Adrenal gland (tissue), 12 donors: ENCODE data around the gene NXNL1. TPM values are rescaled to one million over a fixed set of nuclear protein-coding genes. Genes with fewer than 3 reads are reported as not detected.

ENCODE experiments used
- DNase-seq, 7 donors: peaks; one replicate each; pipeline ENCODE4 v3.0.0-alpha.2; 2019 to 2020
- H3K27ac ChIP-seq, 5 donors: fragments of 200-600 bp; sonication (generic) in 4 of 5; 1 replicate in 3 of 5; 2 replicates in 2 of 5; pipeline versions ENCODE4 v1.5.1 to v1.8.0; 2016 to 2020; ENCODE audit warnings: mild to moderate bottlenecking in 1 of 5
- H3K27me3 ChIP-seq: fragments of 200-600 bp; 2 replicates; pipeline ENCODE4 v1.8.0; 2021
- H3K36me3 ChIP-seq, 2 donors: fragments of 200-600 bp; replicated peaks in 1 of 2; 1 replicate in 1 of 2; 2 replicates in 1 of 2; pipeline versions ENCODE4 v1.5.1 to v1.8.0; 2018 to 2022
- H3K4me1 ChIP-seq, 2 donors: fragments of 200-600 bp; replicated peaks in 1 of 2; 1 replicate in 1 of 2; 2 replicates in 1 of 2; pipeline versions ENCODE4 v1.5.1 to v1.8.0; 2018 to 2021
- H3K4me3 ChIP-seq, 4 donors: fragments of 200-600 bp; sonication (generic) in 3 of 4; one replicate each; pipeline ENCODE4 v1.5.1; 2016 to 2018
- H3K9me3 ChIP-seq, 3 donors: fragments of 200-600 bp; sonication (generic) in 1 of 3; replicated peaks in 1 of 3; 1 replicate in 2 of 3; 2 replicates in 1 of 3; pipeline versions ENCODE4 v1.5.1 to v1.8.0; 2016 to 2021
- CTCF ChIP-seq, 6 experiments: fragments of 450-650 bp in 4 of 6; fragments of 200-600 bp in 2 of 6; sonication (generic) in 1 of 6; IDR thresholded peaks; 1 replicate in 5 of 6; 2 replicates in 1 of 6; pipeline versions ENCODE4 v1.5.1 to v1.8.0; 2016 to 2021; ENCODE audit warnings: antibody characterized with exemption in 6 of 6, mild to moderate bottlenecking in 2 of 6, moderate library complexity in 1 of 6
- POLR2A ChIP-seq, 2 donors: fragments of 450-650 bp; IDR thresholded peaks; one replicate each; pipeline ENCODE4 v1.6.1; 2017; ENCODE audit warnings: antibody characterized with exemption in 2 of 2, mild to moderate bottlenecking in 2 of 2, moderate library complexity in 1 of 2
- WGBS, 4 donors: extraction: QIAGEN DNeasy Blood & Tissue Kit in 2 of 4; methylation state at CpG; one replicate each; pipeline versions ENCODE4 v1.1.5 to v1.1.7; 2013 to 2017; 5-methylcytosine and 5-hydroxymethylcytosine counted together
- intact Hi-C, 2 donors: fragments of 100-400 bp; cut with DNase I; formaldehyde crosslinking; loops; one replicate each; pipeline versions ENCODE4 v1.14.1 to v1.15.0; 2022 to 2023
- polyA plus RNA-seq, 3 donors: library from polyadenylated mRNA; stranded (reverse); fragments of 200-250 nt in 2 of 3; fragments of 350-450 nt in 1 of 3; fragmentation: Illumina TruSeq in 1 of 3; extraction: RNeasy Lipid Tissue Mini Kit (QIAGEN cat#74804) in 1 of 3; gene quantifications; one replicate each; pipeline ENCODE4 v1.2.3, GENCODE V29; 2013 to 2014
- total RNA-seq, 9 donors: library from RNA; depleted of rRNA in 4 of 9; stranded (reverse); fragments of >200 nt in 4 of 9; fragments of 120-200 nt in 1 of 9; fragmentation: NEBNext Ultra II Directional in 1 of 9; extraction: Animal tissue kit (Norgen Biotek cat#: 25700) in 1 of 9; gene quantifications; one replicate each; pipeline versions ENCODE4 v1.1.0 to v1.2.4, GENCODE V29; 2013 to 2023
- donor health status: healthy with polysubstance abuse.
- donor health status: Bipolar disorder and iron deficiency.
- donor health status: DM: yes; HTN: yes; CAD: no.
- donor health status: DM: no; HTN: no; CAD: no.
- donor health status: DM: no; HTN: no; CAD: no.
- donor health status: DM: yes; HTN: yes; CAD: no.

Gene NXNL1
- total and polyA plus RNA-seq, 12 donors: 0.41 to 4.8 (median 1.7) TPM; not detected in 5

GRCh38 chr19:17414097-17414496 lies 46.6 kb downstream of the NXNL1 start:
- Histone ChIP-seq H3K4me1 (peaks cover 10 to 18% of the 10 kb centered on the region in 2 donors), H3K36me3 (peaks cover 0 to 5% of the 10 kb centered on the region in 2 donors), H3K27me3 (no peaks in the 10 kb centered on the region), H3K9me3 (no peaks in the 10 kb centered on the region), H3K27ac (peak overlapping the region in 2 of 5 donors; percentile 57 to 78), H3K4me3 (no peak overlapping the region)
- TF ChIP-seq POLR2A (IDR thresholded peaks at IDR 0.05) (no peak), CTCF (IDR thresholded peaks at IDR 0.05) (no peak)
- 85 to 96% (median 94%) methylated on average over 4 to 8 of the region's 8 CpGs for WGBS, 4 donors
- intact Hi-C loops: no loop called here
- DNase-seq: no peak

- Histone ChIP-seq H3K36me3 (peaks cover 0 to 5% of the 10 kb centered on the region in 2 donors), H3K4me1 (peaks cover 11 to 30% of the 10 kb centered on the region in 2 donors), H3K9me3 (no peaks in the 10 kb centered on the region), H3K27me3 (no peaks in the 10 kb centered on the region), H3K27ac (peak overlapping the region in 2 of 5 donors; percentile 57 to 78), H3K4me3 (no peak overlapping the region)
- DNase-seq: no peak
- 83 to 89% (median 86%) methylated on average over 10 to 11 of the region's 11 CpGs for WGBS, 4 donors
- intact Hi-C loops: no loop called here
- TF ChIP-seq CTCF (IDR thresholded peaks at IDR 0.05): no peak
- TF ChIP-seq POLR2A (IDR thresholded peaks at IDR 0.05): no peak
Measured at GRCh38 chr19:17411801-17412200, 48.9 kb downstream of the NXNL1 start.

- H3K27ac ChIP-seq: peak overlapping the region; percentile 14 to 83 (median 64)
- TF ChIP-seq POLR2A (IDR thresholded peaks at IDR 0.05) (no peak), CTCF (IDR thresholded peaks at IDR 0.05) (no peak)
- H3K9me3 ChIP-seq: no peaks in the 10 kb centered on the region
- H3K27me3 ChIP-seq: no peaks in the 10 kb centered on the region
- WGBS, 4 donors: 25 to 42% (median 32%) methylated on average over 9 of the region's 9 CpGs
- peaks cover 0 to 5% of the 10 kb centered on the region in 2 donors for H3K36me3 ChIP-seq
- peak; percentile 69 to 92 (median 88) for DNase-seq
- no peak overlapping the region for H3K4me3 ChIP-seq
- intact Hi-C loops: no loop called here
- H3K4me1 ChIP-seq: peaks cover 26 to 43% of the 10 kb centered on the region in 2 donors
Measured at GRCh38 chr19:17409990-17410389, 50.7 kb downstream of the NXNL1 start.

GRCh38 chr19:17406887-17407196 lies 53.9 kb downstream of the NXNL1 start:
- peaks cover 41 to 49% of the 10 kb centered on the region in 2 donors for H3K4me1 ChIP-seq
- peak overlapping the region; percentile 77 to 93 (median 86) for H3K27ac ChIP-seq
- H3K36me3 ChIP-seq: peaks cover 0 to 9% of the 10 kb centered on the region in 2 donors
- no peaks in the 10 kb centered on the region for H3K9me3 ChIP-seq
- H3K27me3 ChIP-seq: no peaks in the 10 kb centered on the region
- WGBS, 4 donors: 3 to 25% (median 15%) methylated on average over 2 of the region's 2 CpGs
- no peak for DNase-seq
- no peak for TF ChIP-seq CTCF (IDR thresholded peaks at IDR 0.05)
- TF ChIP-seq POLR2A (IDR thresholded peaks at IDR 0.05): no peak
- peak overlapping the region in 1 of 4 donors; percentile 72 for H3K4me3 ChIP-seq
- intact Hi-C loops: no loop called here
